ENCODE results near the gene EGR4.
"Not testable (repeated sequence)": the region's sequence is repeated elsewhere in the genome, so short reads cannot be mapped to it uniquely, and the experiment has no call there.

The EGR4 gene

DNA sequence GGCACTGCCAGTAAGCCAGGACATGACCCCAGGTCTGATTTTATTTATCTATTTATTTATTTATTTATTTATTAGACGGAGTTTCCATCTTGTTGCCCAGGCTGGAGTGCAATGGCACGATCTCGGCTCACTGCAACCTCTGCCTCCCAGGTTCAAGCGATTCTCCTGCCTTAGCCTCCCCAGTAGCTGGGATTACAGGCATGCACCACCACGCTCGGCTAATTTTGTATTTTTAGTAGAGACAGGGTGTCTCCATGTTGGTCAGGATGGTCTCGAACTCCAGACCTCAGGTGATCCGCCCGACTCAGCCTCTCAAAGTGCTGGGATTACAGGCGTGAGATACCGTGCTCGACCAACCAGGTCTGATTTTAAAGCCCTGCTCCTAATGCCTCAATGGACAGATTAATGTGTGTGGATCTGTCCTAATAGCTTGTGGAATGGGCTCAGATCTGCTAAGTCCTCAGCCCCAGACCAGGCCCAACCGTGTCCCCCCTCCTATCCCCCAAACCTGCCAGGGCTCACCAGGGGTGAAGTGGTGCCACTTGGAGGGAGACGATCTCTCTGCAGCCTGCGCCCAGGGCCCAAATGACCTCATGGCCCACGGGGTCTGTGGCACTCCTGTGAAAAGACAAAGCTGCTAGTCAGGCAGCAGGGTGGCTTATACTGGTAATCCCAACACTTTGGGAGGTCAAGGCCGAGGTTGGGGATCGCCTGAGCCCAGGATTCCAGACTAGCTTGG lies 30.5 kb downstream of the EGR4 start:
- DNase-seq, result not testable (repeated sequence)

- no peak for DNase-seq
These were observed 31.2 kb downstream of the EGR4 start for GRCh38 chr2:73262108-73262651.

DNA sequence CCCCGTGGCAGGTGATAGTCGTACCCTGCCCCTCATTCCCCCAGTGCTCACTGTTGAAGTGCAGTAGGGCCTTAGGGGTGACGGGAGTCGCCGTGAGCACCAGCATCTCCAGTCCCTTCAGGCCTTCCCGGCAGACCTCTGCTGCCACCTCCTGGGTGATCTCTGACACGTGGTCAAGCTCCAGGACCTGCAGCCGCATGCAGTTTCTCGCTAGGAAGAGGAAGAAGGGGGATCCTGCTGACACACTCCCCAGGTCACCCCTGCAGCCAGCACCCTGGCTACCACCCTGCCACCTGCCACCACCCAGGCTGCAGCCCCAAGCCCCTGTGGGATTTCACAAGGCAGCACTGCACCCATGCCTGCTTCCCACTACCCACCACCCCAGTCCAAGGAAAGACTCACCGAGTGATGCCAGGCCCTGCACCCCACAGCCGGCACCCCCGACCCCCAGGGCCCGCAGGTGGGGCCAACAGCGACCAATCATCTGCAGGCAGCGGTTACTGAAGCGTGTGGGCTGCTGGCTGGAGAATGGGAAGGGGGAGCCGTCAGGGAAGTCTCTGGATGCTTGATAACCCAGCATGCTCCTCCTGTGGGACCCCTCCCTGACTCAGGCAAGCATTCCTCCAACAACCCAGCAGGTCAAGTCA lies 32.9 kb downstream of the EGR4 start:
- DNase-seq, result no peak

DNA sequence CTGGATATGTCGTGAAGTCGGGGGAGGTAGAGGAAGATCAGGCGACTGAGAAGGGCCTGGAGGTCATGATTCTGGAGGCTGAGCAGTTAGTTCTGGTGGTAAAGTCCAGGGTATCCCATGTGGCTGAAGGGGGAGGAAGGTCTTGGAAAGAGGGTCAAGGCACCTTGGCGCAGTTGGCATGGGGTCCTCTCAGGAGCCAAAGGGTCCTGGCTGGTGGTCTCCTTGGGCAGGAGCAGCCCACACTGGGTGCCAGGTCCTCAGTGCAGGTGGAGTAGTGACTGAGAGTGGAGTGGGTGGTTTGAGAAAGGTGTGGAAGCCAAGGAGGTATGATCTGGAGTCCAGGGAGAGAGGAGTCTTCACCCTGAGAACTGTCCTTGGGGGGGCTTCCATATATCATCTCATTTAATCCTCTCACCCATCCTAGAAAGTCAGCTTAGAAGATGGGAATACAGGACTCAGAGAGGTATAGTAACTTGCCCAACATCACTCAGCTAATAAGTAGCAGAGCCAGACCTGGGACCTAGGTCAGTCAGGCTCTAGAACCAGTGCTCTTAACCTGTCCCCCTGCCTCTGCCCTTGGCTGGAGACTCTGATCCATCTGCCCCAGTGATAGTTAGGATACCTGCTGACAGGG lies 33.5 kb downstream of the EGR4 start:
- DNase-seq, result no peak

DNA sequence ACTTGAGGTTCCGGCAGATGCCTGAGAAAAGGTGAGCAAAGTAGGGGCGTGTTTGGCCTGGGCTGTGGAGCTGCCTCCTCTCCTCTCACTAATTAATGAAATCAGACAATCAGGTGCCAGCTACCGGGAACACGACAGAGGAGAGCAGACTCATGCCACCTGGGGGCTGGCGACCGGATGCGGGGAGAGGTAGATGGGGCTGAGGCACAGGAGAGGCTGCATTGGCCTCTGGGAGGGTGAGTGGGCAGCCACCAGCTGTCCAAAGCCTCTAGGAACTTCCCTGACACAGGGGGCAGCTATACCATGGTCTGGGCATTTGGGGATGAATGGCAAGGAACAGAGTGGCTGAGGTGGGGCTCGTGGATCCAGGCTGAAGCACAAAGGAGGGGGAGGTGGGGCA lies 34.1 kb downstream of the EGR4 start:
- no peak for DNase-seq

DNA sequence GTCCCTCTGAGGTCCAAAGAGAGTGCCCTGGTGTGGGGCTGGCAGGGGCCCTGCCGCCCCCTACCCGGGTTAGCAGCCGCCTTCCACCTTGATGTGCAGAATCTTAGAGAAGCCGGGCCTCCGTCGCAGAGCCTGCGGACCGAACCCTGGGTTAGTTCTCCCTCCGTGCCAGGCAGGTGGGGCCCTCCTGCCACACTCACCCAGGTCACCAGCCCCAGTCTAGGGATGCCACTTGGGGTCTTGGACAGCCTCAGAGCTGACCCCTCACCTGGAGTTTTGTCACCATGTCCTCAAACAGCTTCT lies 34.5 kb downstream of the EGR4 start:
- no peak for DNase-seq

GRCh38 chr2:73258186-73258912 lies 35.0 kb downstream of the EGR4 start:
- DNase-seq, result no peak

GRCh38 chr2:73257425-73258125 lies 35.8 kb downstream of the EGR4 start:
- DNase-seq, result peak; percentile 14

- no peak for DNase-seq
These were observed 36.3 kb downstream of the EGR4 start for GRCh38 chr2:73257021-73257420.

DNA sequence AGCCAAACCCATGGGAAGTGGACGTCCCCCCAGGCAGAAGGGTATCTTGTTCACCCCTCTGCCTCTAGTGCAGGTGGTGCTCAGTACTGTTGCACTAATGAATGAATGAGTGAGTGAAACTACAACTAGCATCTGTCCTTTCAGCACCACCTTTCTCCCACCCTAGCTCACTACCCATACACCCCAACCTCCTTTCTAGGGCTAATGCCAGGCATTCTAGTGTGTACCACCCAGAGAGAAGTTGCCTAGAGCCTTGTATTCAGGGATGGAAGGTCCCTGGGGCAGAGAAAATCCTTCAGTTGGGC lies 36.8 kb downstream of the EGR4 start:
- no peak for DNase-seq

GRCh38 chr2:73255907-73256617 lies 37.3 kb downstream of the EGR4 start:
- DNase-seq, result no peak

DNA sequence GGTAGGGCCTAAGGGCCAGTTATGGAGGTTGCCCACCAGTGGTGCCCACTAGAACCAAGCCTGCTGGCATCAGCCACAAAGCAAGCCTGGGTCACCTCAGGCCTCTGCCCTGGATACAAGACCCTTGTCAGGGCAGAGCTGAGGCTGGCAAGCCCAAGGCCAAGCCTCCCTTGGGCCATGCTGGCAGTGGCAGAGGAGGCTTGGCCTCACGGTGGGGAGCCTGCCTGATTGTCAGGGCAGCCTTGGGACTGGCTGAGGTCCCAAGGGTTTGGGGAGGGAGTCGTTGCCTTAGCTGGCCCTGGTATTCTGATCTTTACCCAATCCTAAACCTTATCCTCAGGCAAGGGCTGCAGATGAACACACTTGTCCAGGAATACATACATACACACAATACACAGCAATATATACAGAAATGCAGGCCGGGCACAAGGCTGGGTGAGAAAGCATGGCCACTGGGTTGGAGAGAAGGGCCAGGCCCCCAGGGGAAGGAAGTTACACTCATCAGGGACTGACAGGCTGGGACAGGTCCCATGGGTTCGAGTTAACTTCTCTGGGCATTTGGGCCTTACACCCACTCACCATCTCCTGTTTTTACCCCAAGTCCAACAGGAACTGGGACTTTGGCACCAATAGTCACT lies 38.2 kb downstream of the EGR4 start:
- no peak for DNase-seq

DNA sequence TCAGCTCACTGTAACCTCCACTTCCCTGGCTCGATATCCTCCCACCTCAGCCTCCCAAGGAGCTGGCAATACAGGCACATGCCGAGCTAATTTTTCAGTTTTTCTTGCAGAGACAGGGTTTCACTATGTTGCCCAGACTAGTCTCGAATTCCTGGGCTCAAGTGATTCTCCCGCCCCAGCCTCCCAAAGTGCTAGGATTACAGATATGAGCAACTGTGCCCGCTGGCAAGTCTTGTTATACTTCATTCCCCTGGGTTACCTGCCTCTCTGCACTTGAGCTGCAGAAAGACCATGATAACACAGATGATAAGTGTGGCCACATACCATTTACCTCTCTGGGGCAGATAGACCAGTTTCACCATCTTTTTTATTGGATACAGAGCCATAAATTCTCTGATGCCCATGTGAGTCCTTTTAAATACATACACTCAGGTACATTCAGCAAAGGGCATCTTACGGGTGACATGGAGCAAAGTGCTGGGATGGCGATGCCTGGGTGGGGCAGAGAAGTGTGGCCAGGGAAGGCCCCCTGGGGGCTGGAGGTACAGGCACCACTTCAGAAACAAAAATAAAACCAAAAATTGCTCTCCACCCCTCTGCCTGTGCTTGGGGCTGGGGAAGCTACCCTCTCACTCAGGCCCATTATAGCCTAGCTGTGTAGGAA lies 38.9 kb downstream of the EGR4 start:
- DNase-seq, result no peak

DNA sequence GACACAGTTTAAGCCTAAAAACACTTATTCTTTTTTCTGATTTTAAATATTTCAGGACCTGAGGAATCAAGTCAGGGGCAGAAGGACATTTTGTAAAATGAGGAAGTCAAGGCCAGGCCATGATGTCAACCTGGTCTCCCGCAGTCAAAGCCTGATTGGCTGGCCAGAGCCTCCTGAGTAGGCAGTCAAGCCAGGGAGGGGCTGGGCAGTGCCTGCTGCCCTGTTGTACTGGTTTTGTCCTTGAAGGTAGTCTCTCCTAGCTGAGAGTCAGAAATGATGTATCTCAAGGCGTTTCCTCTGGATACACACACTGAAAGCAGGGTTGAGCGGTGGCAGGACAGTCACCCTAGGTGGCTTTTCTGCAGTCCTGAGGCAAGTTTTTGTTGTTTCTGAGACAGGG lies 39.4 kb downstream of the EGR4 start:
- DNase-seq, result no peak

- no peak for DNase-seq
These were observed 39.9 kb downstream of the EGR4 start for GRCh38 chr2:73253400-73253799.

DNA sequence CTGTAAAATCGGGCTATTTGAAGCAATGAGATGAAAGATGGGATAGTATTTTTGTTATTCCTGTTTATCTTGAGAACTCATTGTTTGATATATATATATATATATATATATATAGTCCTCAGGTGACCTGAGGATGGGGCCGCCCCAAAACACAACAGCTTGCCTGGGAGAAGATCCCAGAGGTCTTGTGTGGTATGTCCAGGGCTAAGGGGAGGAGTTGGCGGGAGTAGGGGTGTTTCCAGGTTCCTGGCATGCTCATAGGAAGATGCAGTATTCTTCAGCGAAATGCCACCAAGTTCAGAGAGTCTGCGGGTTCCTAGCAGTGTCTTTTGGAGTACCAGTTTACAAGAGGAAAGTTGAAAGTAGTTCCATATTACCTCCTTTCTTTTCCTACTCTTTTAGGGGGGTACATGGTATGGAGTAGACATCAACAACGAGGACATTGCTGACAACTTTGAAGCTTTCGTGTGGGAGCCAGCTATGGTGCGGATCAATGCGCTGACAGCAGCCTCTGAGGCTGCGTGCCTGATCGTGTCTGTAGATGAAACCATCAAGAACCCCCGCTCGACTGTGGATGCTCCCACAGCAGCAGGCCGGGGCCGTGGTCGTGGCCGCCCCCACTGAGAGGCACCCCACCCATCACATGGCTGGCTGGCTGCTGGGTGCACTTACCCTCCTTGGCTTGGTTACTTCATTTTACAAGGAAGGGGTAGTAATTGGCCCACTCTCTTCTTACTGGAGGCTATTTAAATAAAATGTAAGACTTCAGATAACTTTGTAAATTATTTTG lies 40.9 kb downstream of the EGR4 start:
- no peak for DNase-seq

GRCh38 chr2:73250872-73251846 lies 42.2 kb downstream of the EGR4 start:
- no peak for DNase-seq

GRCh38 chr2:73249636-73250035 lies 43.7 kb downstream of the EGR4 start:
- DNase-seq, result no peak

DNA sequence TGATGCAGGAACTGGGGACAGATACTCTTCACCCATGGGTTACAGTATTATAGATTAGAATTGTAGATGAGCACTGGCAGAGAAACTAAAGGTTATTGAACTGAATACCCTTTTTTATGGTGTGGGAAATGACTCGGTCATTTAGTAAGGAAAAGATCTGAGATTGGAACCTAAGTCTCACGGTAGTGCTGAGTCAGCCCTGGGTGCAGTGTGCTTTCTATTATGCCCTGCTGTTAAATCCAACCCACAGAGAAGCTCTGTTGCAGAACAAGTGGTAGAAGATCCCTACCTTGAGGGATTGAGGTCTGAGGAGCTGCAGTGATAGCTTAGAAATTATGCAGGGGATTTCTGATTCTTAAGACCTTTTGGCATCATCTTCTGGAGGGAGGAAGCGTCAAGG lies 46.5 kb downstream of the EGR4 start:
- DNase-seq, result no peak
